B cell (primary cell): ENCODE results near the gene KRT74. TPM values are rescaled to one million over a fixed set of nuclear protein-coding genes. Genes with fewer than 3 reads are reported as not detected.

Experiments
- ATAC-seq: fragments of 200-7000 bp; cut with Tn5 transposase; one replicate; pipeline ENCODE4 v1.10.0; 2021; ENCODE audit warnings: low read depth, mild to moderate bottlenecking, moderate number of reproducible peaks, moderate library complexity
- CTCF ChIA-PET: fragments of 350-600 bp; sonication (Branson Sonifier 250); formaldehyde crosslinking; loops from one replicate; lab custom pipeline; 2021; ENCODE audit warnings: antibody characterized with exemption, inconsistent platforms; lab: Charles Lee
- POLR2A ChIA-PET: fragments of 350-600 bp; sonication (Branson Sonifier 250); formaldehyde crosslinking; loops from one replicate; lab custom pipeline; 2021; ENCODE audit warnings: antibody characterized with exemption; lab: Charles Lee
- DNase-seq: peaks from one replicate; pipeline ENCODE4 v3.0.0; 2013
- H2AFZ ChIP-seq: 2 replicates; pipeline ENCODE4 v1.6.1; 2012; ENCODE audit warnings: mild to moderate bottlenecking, low read depth, low read length; ENCODE audit not compliant: insufficient read depth, poor library complexity, severe bottlenecking
- H3K27ac ChIP-seq, 2 donors: 1 replicate in 1 of 2; 2 replicates in 1 of 2; pipeline ENCODE4 v1.5.1; 2012 to 2013; ENCODE audit warnings: low read length in 2 of 2, mild to moderate bottlenecking in 2 of 2, moderate library complexity in 1 of 2
- H3K27me3 ChIP-seq, 4 experiments: fragments of 200-600 bp in 1 of 4; sonication (generic) in 1 of 4; replicated peaks in 1 of 4; 1 replicate in 2 of 4; 2 replicates in 2 of 4; pipeline versions ENCODE4 v1.6.1 to v1.7.0; 2013 to 2016; ENCODE audit warnings: low read length in 3 of 4, mild to moderate bottlenecking in 2 of 4, mixed read lengths in 1 of 4, moderate library complexity in 1 of 4; ENCODE audit not compliant: insufficient read depth in 4 of 4, control insufficient read depth in 3 of 4; ENCODE audit errors: control extremely low read depth in 1 of 4
- H3K36me3 ChIP-seq, 2 experiments: replicated peaks in 1 of 2; 1 replicate in 1 of 2; 2 replicates in 1 of 2; pipeline versions ENCODE4 v1.6.1 to v1.7.1; 2013; ENCODE audit warnings: low read length in 1 of 2; ENCODE audit not compliant: insufficient read depth in 2 of 2, control insufficient read depth in 1 of 2; ENCODE audit errors: control extremely low read depth in 1 of 2, extremely low read depth in 1 of 2
- H3K4me1 ChIP-seq, 2 donors: fragments of 200-600 bp in 1 of 2; sonication (generic) in 1 of 2; 1 replicate in 1 of 2; 2 replicates in 1 of 2; pipeline versions ENCODE4 v1.5.1 to v1.6.1; 2013 to 2017; ENCODE audit warnings: low read length in 2 of 2; ENCODE audit not compliant: control insufficient read depth in 2 of 2, insufficient read depth in 2 of 2
- H3K4me2 ChIP-seq: replicated peaks from 2 replicates; pipeline ENCODE3; 2012; ENCODE audit warnings: mild to moderate bottlenecking, low read depth, low read length; ENCODE audit not compliant: poor library complexity, severe bottlenecking
- H3K4me3 ChIP-seq, 5 experiments: fragments of 200-600 bp in 1 of 5; sonication (generic) in 1 of 5; 1 replicate in 3 of 5; 2 replicates in 2 of 5; pipeline versions ENCODE4 v1.5.1 to v1.7.0; 2011 to 2016; ENCODE audit warnings: low read length in 4 of 5, mild to moderate bottlenecking in 4 of 5, low read depth in 2 of 5, control low read depth in 1 of 5, moderate library complexity in 1 of 5; ENCODE audit not compliant: insufficient read depth in 1 of 5; ENCODE audit errors: control extremely low read depth in 1 of 5, extremely low read depth in 1 of 5
- H3K79me2 ChIP-seq: fragments of 200-600 bp; sonication (generic); one replicate; pipeline ENCODE4 v1.6.0; 2016; ENCODE audit warnings: low read length; ENCODE audit not compliant: control insufficient read depth, insufficient read depth
- H3K9ac ChIP-seq: fragments of 200-600 bp; sonication (generic); 2 replicates; pipeline ENCODE4 v1.6.1; 2017; ENCODE audit warnings: mild to moderate bottlenecking, low read length, moderate library complexity
- H3K9me3 ChIP-seq, 3 donors: one replicate each; pipeline versions ENCODE4 v1.6.1 to v1.7.1; 2013; ENCODE audit warnings: low read length in 2 of 3; ENCODE audit not compliant: control insufficient read depth in 2 of 3, insufficient read depth in 1 of 3; ENCODE audit errors: control extremely low read depth in 1 of 3
- H4K20me1 ChIP-seq: 2 replicates; pipeline ENCODE4 v1.6.0; 2012; ENCODE audit warnings: mild to moderate bottlenecking, low read length; ENCODE audit not compliant: insufficient read depth, control insufficient read depth, poor library complexity, severe bottlenecking
- H3K27ac Mint-ChIP-seq: one replicate; pipeline ENCODE4 v1.8.0; 2021; ENCODE audit warnings: mixed read lengths
- H3K27me3 Mint-ChIP-seq: one replicate; pipeline ENCODE4 v1.8.0; 2021; ENCODE audit warnings: mixed read lengths
- H3K4me1 Mint-ChIP-seq: one replicate; pipeline ENCODE4 v1.8.0; 2021; ENCODE audit warnings: mixed read lengths
- H3K4me3 Mint-ChIP-seq: one replicate; pipeline ENCODE4 v1.8.0; 2021; ENCODE audit warnings: mixed read lengths
- H3K9me3 Mint-ChIP-seq: one replicate; pipeline ENCODE4 v1.8.0; 2022; ENCODE audit warnings: mixed read lengths; ENCODE audit not compliant: insufficient read depth
- EZH2 ChIP-seq: IDR thresholded peaks from 2 replicates; pipeline ENCODE4 v1.6.1; 2012; ENCODE audit warnings: borderline replicate concordance, low read depth, mild to moderate bottlenecking, moderate library complexity, low read length; ENCODE audit not compliant: insufficient read depth, poor library complexity, severe bottlenecking
- WGBS: methylation state at CpG from one replicate; pipeline ENCODE4 v1.1.5; 2013; ENCODE audit warnings: missing lambda C conversion rate; ENCODE audit not compliant: insufficient coverage; 5-methylcytosine and 5-hydroxymethylcytosine counted together
- intact Hi-C: fragments of 100-400 bp; cut with micrococcal nuclease; formaldehyde crosslinking; loops from one replicate; pipeline ENCODE4 v1.10.0; 2022
- polyA plus RNA-seq: library from polyadenylated mRNA; depleted of rRNA; stranded (reverse); fragments of >200 nt; gene quantifications from 2 replicates; pipeline ENCODE4 v1.2.3, GENCODE V29; 2012
- total RNA-seq, 2 donors: library from RNA; stranded (reverse); fragments of 120-200 nt in 1 of 2; gene quantifications; 1 replicate in 1 of 2; 2 replicates in 1 of 2; pipeline versions ENCODE4 v1.2.3 to v1.2.4, GENCODE V29; 2013 to 2022
- TF ChIP-seq, protein P1 (sequence below): fragments of 200-600 bp; IDR thresholded peaks from one replicate; pipeline ENCODE4 v1.8.0; 2022; ENCODE audit warnings: antibody characterized with exemption, mild to moderate bottlenecking

KRT74 gene
- total and polyA plus RNA-seq, 2 donors (not counting 1 experiment from before 2014, with no cell fraction given): not detected

DNA sequence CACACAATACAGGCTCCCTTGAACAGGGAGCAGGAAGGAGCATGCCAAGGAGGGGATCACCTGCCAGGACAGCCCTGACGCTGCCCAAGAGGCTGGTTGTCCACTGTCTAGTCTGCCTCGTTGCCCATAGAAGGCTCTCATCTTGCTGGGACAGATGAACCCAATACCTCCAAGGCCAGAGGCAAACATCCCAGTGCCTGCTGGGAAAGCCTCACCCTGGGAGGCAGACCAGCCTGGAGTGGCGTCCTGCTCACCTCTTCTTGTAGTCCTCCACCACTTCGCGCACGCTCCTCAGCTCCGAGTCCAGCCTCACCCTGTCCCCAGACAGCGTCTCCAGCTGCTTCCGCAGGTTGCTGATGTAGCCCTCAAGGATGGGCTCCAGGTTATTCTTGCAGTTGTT is 42.3 kb upstream of the KRT74 start:
- no peaks in the 10 kb centered on the region for H3K4me1 Mint-ChIP-seq
- no peaks in the 10 kb centered on the region for H3K4me1 ChIP-seq

DNA sequence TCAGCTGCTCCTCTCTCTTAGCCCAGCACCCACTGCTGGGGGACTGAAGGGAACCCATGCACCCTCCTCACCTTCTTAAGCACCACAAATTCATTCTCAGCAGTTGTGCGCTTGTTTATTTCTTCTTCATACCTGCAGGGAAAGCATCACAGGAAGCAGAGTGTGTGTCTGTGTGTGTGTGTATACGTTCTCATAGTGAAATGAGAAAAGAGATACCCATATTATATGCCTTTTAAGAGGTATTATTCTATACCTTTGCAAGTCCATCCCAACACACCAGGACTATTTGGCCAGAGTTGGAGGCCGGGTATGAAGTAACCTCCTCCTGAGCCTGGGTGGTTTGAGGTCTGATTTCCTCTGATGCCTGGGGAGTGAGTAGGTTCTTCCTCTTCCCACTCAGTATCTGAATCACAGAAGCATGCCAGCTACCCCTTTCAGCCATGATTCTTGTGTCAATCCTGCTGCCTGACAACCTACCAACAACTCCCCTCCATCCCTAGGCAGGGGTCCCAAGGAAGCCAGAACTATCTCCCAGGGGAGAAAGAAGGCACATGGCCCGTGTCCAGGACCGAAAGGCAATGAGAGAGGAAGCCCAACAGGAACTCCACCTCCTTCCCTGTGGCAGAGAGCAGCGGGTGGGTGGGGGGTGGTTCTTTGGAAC is 41.7 kb upstream of the KRT74 start:
- TF ChIP-seq, protein P1, sequence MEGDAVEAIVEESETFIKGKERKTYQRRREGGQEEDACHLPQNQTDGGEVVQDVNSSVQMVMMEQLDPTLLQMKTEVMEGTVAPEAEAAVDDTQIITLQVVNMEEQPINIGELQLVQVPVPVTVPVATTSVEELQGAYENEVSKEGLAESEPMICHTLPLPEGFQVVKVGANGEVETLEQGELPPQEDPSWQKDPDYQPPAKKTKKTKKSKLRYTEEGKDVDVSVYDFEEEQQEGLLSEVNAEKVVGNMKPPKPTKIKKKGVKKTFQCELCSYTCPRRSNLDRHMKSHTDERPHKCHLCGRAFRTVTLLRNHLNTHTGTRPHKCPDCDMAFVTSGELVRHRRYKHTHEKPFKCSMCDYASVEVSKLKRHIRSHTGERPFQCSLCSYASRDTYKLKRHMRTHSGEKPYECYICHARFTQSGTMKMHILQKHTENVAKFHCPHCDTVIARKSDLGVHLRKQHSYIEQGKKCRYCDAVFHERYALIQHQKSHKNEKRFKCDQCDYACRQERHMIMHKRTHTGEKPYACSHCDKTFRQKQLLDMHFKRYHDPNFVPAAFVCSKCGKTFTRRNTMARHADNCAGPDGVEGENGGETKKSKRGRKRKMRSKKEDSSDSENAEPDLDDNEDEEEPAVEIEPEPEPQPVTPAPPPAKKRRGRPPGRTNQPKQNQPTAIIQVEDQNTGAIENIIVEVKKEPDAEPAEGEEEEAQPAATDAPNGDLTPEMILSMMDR: no peak
- TF ChIP-seq EZH2: no peak
- H3K4me1 Mint-ChIP-seq: no peaks in the 10 kb centered on the region
- H4K20me1 ChIP-seq: no peaks in the 10 kb centered on the region
- H3K9me3 ChIP-seq: peaks cover 0 to 2% (median 0%) of the 10 kb centered on the region in 3 donors
- peaks cover 0 to 3% (median under 1%) of the 10 kb centered on the region in 4 experiments for H3K27me3 ChIP-seq
- H3K27me3 Mint-ChIP-seq: peaks cover 43% of the 10 kb centered on the region
- CTCF ChIA-PET: no interaction called here
- H3K4me2 ChIP-seq: no peak overlapping the region
- H2AFZ ChIP-seq: no peak overlapping the region
- H3K36me3 ChIP-seq: no peaks in the 10 kb centered on the region
- no peak overlapping the region for H3K9ac ChIP-seq
- H3K79me2 ChIP-seq: no peaks in the 10 kb centered on the region
- no peak overlapping the region for H3K27ac Mint-ChIP-seq
- H3K9me3 Mint-ChIP-seq: no peaks in the 10 kb centered on the region
- POLR2A ChIA-PET: no interaction called here
- no peak overlapping the region for H3K27ac ChIP-seq
- H3K4me1 ChIP-seq: no peaks in the 10 kb centered on the region
- ATAC-seq (no peak), DNase-seq (no peak)
- H3K4me3 Mint-ChIP-seq: no peak overlapping the region
- intact Hi-C loops: no loop called here
- 10% methylated on average over 2 of the region's 6 CpGs for WGBS
- H3K4me3 ChIP-seq: no peak overlapping the region

More for the DNA sequence above, 42.3 kb upstream of the KRT74 start:
- intact Hi-C loops: no loop called here
- DNase-seq (no peak), ATAC-seq (no peak)
- Histone ChIP-seq H3K4me3 (no peak overlapping the region), H3K27me3 (peaks cover 0 to 3% (median under 1%) of the 10 kb centered on the region in 4 experiments), H3K9ac (no peak overlapping the region), H4K20me1 (no peaks in the 10 kb centered on the region), H3K79me2 (no peaks in the 10 kb centered on the region), H3K27ac (no peak overlapping the region), H3K36me3 (no peaks in the 10 kb centered on the region), H2AFZ (no peak overlapping the region), H3K9me3 (peaks cover 0 to 2% (median 0%) of the 10 kb centered on the region in 3 donors), H3K4me2 (no peak overlapping the region)
- no peaks in the 10 kb centered on the region for H3K9me3 Mint-ChIP-seq
- H3K27me3 Mint-ChIP-seq: peaks cover 44% of the 10 kb centered on the region
- WGBS: 90% methylated on average over 9 of the region's 9 CpGs
- H3K27ac Mint-ChIP-seq: no peak overlapping the region
- POLR2A ChIA-PET: no interaction called here
- no peak overlapping the region for H3K4me3 Mint-ChIP-seq
- CTCF ChIA-PET: interaction anchor here (0.6 kb wide), 1 partner anchor 129 kb away, joined by 3 read pairs; no protein-coding TSS in a partner anchor
- no peak for TF ChIP-seq EZH2
- TF ChIP-seq, protein P1: no peak
